Smooth muscle cell of the coronary artery (primary cell): ENCODE data around the gene DPAGT1. TPM values are rescaled to one million over a fixed set of nuclear protein-coding genes. Genes with fewer than 3 reads are reported as not detected.

Experiments
- total RNA-seq: library from RNA; depleted of rRNA; stranded (reverse); fragments of >200 nt; gene quantifications from 2 replicates; pipeline ENCODE4 v1.2.3, GENCODE V29; 2014; ENCODE audit warnings: low replicate concordance

DPAGT1 gene
- total RNA-seq, result 9.8 and 19.9 TPM in 2 replicates

GRCh38 chr11:119101759-119102423, at the start of gene DPAGT1:
Gene DPAGT1 (minus strand): TSS chr11:119101853. CDS start chr11:119101655, 198 bp downstream.

DNA sequence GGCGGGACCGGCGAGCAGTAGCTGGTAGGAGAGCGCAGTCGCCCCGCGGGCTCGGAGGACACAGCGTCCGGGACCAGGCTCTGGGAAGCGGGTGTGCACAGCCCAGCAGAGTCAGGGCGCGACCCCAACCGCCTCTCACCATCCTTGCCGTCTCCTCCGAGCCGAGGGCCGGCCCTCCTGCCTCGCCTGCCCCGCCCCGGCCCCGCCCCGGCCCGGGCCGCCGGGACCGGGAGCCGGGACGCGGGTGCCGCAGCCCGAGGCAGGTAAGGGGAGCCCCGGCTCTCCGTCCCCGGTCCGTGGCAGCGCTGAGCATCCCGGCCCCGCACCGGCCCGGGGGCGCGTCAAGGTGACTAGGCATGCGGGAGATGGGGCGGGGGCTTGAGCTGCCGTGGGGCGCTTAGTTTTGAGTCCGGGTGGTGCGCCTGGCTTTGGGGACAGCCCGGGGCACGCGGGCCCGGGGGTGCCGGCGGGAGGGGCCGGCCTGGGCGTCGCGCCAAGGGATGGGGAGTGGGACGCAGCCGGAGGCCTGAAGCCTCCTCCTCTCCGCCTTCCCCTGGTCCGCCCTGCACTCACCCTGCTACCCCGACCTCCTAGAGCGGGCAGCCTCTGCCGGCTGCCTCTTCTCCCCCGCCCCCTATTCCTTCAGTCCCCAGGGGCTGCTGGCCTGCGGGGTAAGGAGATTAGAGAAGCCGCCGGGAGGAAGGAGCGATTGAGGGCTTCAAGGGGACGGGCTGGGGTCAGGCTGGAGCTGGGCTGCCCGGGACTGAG, 47.5 kb upstream of the DPAGT1 start, which contains the start of gene ABCG4:
ABCG4 (plus strand) TSS at position 35 of the 768 bp plus-strand sequence. CDS start 914 bp downstream, outside the sequence.

GRCh38 chr11:119121008-119121810, 19.6 kb upstream of the DPAGT1 start, which contains the start of gene HINFP:
Gene HINFP (plus strand): TSS chr11:119121580. CDS start chr11:119126945, 5,365 bp downstream.

DNA sequence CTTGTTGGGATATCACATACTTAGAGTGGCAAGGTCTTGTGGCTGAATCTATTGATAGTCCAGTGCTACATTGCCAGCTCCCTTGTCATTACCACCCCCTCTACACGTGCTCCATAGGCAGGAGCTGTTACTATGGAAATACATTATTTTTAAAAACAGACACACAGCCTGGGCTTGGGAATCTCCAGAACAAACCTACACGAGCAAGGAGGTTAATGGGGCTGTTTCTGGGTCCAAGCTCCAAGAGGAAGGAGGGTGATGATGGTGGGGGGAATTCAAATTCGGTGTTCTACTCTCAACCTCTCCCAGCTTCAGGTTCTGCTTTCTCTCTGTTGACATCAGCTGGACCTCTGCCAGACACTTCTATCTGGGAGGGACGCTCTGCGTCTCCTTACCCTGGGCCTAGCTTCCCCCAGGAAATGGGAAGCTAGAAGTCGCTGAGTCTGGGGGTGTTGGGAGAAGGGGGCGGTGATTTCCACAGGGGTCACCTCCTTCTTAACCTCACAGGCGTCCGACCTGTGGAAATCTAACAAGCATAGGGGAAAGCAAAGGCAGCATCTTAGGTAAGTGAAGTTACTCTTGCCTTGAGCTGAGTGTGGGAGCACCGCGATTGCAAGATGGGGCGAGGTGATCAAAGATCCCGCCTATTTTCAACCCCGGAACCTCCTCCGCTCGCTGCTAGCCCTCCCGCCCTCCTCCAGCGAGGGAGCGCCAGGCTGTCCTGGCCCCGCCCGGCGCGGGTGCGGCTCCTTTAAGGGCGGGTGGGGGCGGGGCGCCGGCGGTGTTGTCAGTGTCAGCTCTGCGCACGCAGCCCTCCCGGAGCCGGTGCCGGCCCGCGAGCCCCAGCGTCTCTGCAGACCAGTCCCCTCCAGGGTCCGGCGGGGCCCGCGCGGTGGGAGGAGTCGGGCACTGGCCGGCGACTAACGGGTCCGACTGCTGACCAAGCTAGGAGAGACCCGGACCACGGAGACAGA, 5.2 kb upstream of the DPAGT1 start, which contains the start of gene C2CD2L:
C2CD2L (plus strand) TSS at position 781 of the 974 bp plus-strand sequence. CDS start 398 bp downstream, outside the sequence.

GRCh38 chr11:119084663-119085436, 16.8 kb downstream of the DPAGT1 start, which contains the start of gene HMBS:
Gene HMBS (plus strand): TSS chr11:119084881. CDS start chr11:119085034, 153 bp downstream.

GRCh38 chr11:119067371-119068222, 34.1 kb downstream of the DPAGT1 start, which contains the start of gene VPS11:
Gene VPS11 (plus strand): TSS chr11:119067818. CDS start chr11:119067824, 6 bp downstream.

DNA sequence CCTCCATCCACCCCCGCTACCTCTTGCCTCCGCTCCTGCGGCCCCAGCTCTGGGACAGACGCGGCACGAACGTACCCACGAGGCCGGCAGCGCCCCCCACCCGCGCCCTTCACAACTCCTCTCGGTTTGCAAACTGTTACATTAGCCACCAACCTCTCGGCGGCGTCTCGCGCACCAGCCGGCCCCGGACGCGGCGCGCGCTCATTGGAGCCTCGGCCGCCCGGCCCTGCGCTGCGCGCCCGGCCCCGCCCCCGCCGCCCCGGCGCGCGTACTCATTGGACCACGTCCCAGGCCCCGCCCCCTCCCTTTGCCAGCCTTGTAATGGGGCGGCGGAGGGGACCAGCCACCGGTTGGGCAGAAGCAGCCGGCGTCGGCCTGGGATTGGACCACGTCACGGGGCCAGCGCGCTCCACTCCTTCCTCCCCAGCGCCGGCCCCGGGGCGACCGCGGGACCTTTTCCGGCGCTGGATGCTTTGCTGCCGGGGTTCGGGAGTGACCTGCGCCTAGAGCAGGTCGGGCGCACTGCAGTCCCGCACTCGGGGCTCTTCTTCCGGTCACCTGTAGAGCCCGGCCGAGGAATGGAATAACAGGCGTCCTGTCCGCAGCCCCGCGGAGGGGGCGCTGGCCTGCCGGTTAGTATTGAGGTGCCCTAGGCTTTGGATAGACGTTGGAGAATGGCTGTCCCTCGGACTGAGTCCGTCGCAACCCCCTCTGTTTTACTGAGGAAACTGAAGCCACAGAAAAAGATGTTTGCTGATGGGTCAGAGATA, 44.5 kb downstream of the DPAGT1 start, which contains the start of gene HYOU1:
HYOU1 (minus strand) TSS at position 206 of the 770 bp plus-strand sequence. CDS start 1,045 bp downstream, outside the sequence.

Other genes starting within 250 kb of the DPAGT1 start
- not detected in 2 replicates for gene CXCR5, start 218.0 kb downstream of the DPAGT1 start, total RNA-seq
- 3.7 and 19.3 TPM in 2 replicates for gene BCL9L, start 175.9 kb downstream of the DPAGT1 start, total RNA-seq
- not detected in 2 replicates for gene UPK2, start 145.6 kb downstream of the DPAGT1 start, total RNA-seq
- not detected in 2 replicates for gene FOXR1, start 130.1 kb downstream of the DPAGT1 start, total RNA-seq
- 7.3 and 13.5 TPM in 2 replicates for gene CENATAC, start 103.7 kb downstream of the DPAGT1 start, total RNA-seq
- 338 and 761 TPM in 2 replicates for gene RPS25, start 83.5 kb downstream of the DPAGT1 start, total RNA-seq
- 114 and 129 TPM in 2 replicates for gene TRAPPC4, start 83.1 kb downstream of the DPAGT1 start, total RNA-seq
- 7.0 and 9.7 TPM in 2 replicates for gene SLC37A4, start 71.0 kb downstream of the DPAGT1 start, total RNA-seq
- gene HYOU1, start 44.6 kb downstream of the DPAGT1 start, total RNA-seq, result 73.9 and 160 TPM in 2 replicates
- gene VPS11, start 34.0 kb downstream of the DPAGT1 start, total RNA-seq, result 25.0 and 42.0 TPM in 2 replicates
- gene HMBS, start 17.0 kb downstream of the DPAGT1 start, total RNA-seq, result 4.1 and 7.6 TPM in 2 replicates
- gene C2CD2L, start 5.5 kb upstream of the DPAGT1 start, total RNA-seq, result 1.1 and 4.4 TPM in 2 replicates
- gene HINFP, start 19.7 kb upstream of the DPAGT1 start, total RNA-seq, result 10.9 and 18.8 TPM in 2 replicates
- under 0.01 and 0.15 TPM in 2 replicates for gene ABCG4, start 47.2 kb upstream of the DPAGT1 start, total RNA-seq
- 9.7 and 14.3 TPM in 2 replicates for gene NLRX1, start 66.9 kb upstream of the DPAGT1 start, total RNA-seq
- gene NHERF4, start 83.6 kb upstream of the DPAGT1 start, total RNA-seq, result 0.35 TPM in 1 of 2 replicates, not detected in the other
- gene CBL, start 104.5 kb upstream of the DPAGT1 start, total RNA-seq, result 2.5 and 3.9 TPM in 2 replicates
- gene MCAM, start 215.3 kb upstream of the DPAGT1 start, total RNA-seq, result 11.8 and 25.4 TPM in 2 replicates
- gene RNF26, start 232.7 kb upstream of the DPAGT1 start, total RNA-seq, result 1.9 and 2.7 TPM in 2 replicates
- gene C1QTNF5, start 239.0 kb upstream of the DPAGT1 start, total RNA-seq, result 10.6 and 11.6 TPM in 2 replicates
- under 0.01 TPM in 1 of 2 replicates, not detected in the other for gene MFRP, start 244.9 kb upstream of the DPAGT1 start, total RNA-seq